Skin epidermis (tissue), 12 donors: ENCODE measurements around the gene FOXO3B.
"Not testable (repeated sequence)": the region's sequence is repeated elsewhere in the genome, so short reads cannot be mapped to it uniquely, and the experiment has no call there.

ENCODE experiments used
- H3K27ac ChIP-seq, 21 experiments: fragments of 200-600 bp; sonication (generic) in 11 of 21; one replicate each; pipeline ENCODE4 v1.5.0; 2020; ENCODE audit warnings: mild to moderate bottlenecking in 3 of 21, inconsistent platforms in 2 of 21, moderate library complexity in 2 of 21
- H3K4me3 ChIP-seq, 7 experiments: fragments of 200-600 bp; sonication (generic) in 2 of 7; one replicate each; pipeline ENCODE4 v1.5.0; 2020; ENCODE audit warnings: inconsistent platforms in 2 of 7, mild to moderate bottlenecking in 2 of 7, moderate library complexity in 1 of 7

FOXO3B gene

DNA sequence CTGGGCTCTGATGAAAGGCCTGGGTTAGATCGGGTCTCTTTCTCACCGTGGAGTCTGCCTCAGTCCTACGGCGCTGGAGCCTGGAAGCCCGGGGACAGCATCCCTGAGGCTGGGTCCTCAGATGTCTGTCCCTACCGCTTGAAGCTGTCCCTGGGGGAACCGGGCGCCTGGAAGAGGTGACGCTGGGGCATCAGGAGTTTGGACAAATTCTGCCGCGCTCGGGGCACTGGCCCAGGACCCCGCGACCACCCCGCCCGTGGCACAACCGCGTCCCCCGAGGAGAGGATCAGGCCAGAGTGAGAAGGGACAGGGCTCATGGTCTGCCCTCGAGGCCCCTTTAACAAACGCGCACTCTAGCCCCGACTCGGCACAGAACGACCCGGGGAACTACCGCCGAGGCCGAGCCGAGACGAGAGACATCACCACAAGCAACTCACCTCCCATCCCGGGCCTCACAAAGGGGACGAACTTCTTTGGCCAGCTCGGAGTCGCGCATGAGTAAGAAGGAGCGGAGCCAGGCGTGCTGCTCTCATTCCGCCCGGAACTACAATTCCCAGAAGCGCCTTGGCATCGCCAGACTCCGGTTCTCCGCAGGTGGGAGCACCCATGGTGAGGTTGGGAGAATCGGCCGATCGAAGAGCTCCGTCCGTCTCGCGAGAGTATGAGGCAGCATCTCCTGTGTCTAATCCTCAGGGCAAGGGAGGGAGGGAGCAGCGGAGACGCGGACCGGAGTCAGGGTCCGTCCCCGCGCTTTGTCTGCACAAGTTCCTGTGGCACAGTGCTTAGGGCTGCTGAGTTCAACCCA, at the start of gene FOXO3B:
TSS of gene FOXO3B (minus strand) at position 548 of the 805 bp plus-strand sequence. CDS start 663 bp downstream, outside the sequence.
- H3K27ac ChIP-seq: peak within 1 kb of the TSS in 9 of 21 experiments; percentile 34 to 82 (median 58)

GRCh38 chr17:18723509-18723908, 41.4 kb upstream of the FOXO3B start:
- not testable (repeated sequence) for H3K27ac ChIP-seq, H3K4me3 ChIP-seq

More for the DNA sequence above, at the start of gene FOXO3B:
- peak within 1 kb of the TSS; percentile 37 to 71 (median 46) for H3K4me3 ChIP-seq

- not testable (repeated sequence) for H3K4me3 ChIP-seq, H3K27ac ChIP-seq
These were observed 40.5 kb upstream of the FOXO3B start for GRCh38 chr17:18722612-18723011.

GRCh38 chr17:18721775-18722547, 39.8 kb upstream of the FOXO3B start:
- H3K27ac ChIP-seq: not testable (repeated sequence)

GRCh38 chr17:18719428-18720110, 37.5 kb upstream of the FOXO3B start:
- H3K4me3 ChIP-seq: not testable (repeated sequence)
- peak overlapping the region in 20 of 21 experiments; percentile 49 to 88 (median 79) for H3K27ac ChIP-seq

More at GRCh38 chr17:18721775-18722547, 39.8 kb upstream of the FOXO3B start:
- H3K4me3 ChIP-seq: not testable (repeated sequence)

DNA sequence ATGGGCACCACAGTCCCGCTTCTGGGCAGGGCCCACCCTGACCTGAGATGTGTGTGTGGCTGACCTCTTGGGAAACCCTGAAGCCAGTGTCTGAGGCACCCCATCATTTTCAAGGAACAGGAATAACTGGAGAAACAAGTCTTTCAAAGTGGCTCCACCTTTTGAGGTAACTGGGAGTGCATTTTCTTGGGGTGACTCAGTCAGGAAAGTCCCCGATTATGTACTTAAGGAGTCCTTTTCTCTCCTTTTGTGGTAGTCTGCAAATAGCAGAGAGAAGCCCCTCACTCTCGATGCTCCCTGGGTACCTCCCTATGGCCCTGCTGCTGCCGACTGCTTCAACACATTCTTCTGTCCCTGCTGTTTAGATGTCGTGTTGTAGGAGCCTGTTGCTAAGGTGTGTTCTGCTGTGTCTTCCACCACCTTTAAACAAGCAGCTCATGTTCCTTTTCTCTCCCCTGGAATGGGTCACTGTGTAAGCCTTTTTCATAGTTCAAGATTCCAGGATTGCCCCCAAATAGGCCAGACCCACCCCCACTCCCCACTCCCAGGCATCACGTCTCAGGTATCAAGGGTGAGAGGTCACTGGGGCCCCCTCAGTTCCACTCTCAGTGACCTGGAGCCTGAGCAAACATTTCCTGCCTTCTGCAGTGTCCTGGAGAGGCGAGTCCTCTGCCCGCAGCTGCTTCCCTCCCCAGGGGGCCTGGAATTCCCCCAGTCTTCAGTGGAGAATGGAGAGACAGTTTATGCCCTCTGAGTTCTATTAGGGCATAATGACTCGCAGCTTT, 36.7 kb upstream of the FOXO3B start:
- not testable (repeated sequence) for H3K4me3 ChIP-seq
- peak overlapping the region in 20 of 21 experiments; percentile 49 to 88 (median 79) for H3K27ac ChIP-seq

GRCh38 chr17:18712354-18712999, 30.4 kb upstream of the FOXO3B start:
- H3K4me3 ChIP-seq: not testable (repeated sequence)

GRCh38 chr17:18708215-18708614, 26.1 kb upstream of the FOXO3B start:
- H3K27ac ChIP-seq, H3K4me3 ChIP-seq: not testable (repeated sequence)

More at GRCh38 chr17:18712354-18712999, 30.4 kb upstream of the FOXO3B start:
- H3K27ac ChIP-seq: not testable (repeated sequence)

- not testable (repeated sequence) for H3K4me3 ChIP-seq, H3K27ac ChIP-seq
These were observed 23.8 kb upstream of the FOXO3B start for GRCh38 chr17:18705955-18706354.

DNA sequence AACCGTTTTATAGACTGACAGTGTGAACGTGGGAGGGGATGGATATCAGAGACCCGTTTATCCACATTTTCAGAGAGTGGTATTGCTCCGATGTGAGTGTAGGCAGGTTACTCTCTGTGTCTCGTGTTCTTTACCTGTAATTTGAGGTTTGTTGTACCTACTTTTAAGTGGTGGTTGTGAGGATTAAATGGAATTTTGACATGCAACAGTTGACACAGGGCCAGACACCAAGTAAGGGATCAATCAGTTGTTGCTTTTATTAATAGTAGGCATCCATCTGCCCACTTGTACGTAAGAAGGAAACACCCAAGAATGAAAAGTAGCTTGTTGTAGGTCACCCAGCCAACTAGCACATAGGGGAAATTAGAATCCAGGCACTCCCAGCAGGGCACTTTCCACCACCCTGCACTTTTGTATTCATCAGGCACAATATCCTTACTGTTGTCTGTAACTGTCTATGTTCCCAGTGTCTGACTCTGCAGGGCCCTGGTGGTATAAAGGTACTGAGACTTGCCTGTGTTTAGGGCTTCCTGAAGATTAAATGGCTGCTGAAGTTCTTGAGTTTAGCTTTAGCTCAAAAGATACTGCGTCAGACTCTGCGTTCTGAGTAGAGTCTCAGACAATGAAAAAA, 16.5 kb upstream of the FOXO3B start:
- H3K4me3 ChIP-seq: peak overlapping the region; percentile 38 to 55 (median 48)
- H3K27ac ChIP-seq: peak overlapping the region in 7 of 21 experiments; percentile 32 to 79 (median 66)

DNA sequence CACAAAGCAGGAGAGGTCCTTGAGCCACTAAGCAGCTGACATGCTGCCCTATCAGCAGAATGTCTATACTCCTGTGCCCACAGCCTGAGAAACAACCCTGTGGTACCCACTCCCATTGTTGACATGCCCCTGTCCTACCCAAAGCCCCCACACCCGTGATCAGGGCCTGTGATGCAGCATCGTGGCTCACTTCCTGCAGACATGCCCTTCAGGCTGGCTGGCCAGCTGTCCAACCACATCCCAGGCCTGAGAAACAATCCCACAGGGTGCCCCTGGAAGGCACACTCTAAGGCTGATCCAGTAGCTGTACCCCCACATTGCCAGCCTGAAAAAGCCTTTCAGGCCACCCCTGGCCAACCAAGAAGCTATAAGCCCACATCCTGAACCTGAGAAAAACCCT, 13.0 kb upstream of the FOXO3B start:
- H3K4me3 ChIP-seq, H3K27ac ChIP-seq: not testable (repeated sequence)

DNA sequence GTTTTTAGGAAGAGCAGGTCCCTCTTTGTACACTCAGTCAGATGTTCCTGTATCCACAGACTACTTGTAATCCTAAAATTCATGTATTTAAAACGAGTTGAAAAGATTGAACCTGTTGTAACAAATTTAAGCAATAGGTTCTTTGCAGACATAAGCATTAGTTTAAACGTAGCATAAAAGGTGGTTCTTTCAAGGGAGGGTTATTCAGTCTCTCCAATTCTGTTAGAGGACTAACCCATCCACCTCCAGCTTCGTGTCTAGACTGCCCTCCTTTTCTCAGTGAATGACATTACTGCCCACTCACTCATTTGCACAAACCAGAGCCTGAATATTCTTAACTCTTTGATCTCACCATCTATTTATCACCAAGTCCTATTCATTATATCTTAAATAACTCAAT, 554 bp upstream of the FOXO3B start:
- H3K27ac ChIP-seq: peak overlapping the region in 2 of 21 experiments; percentile 79 to 82
- H3K4me3 ChIP-seq: peak overlapping the region in 4 of 7 experiments; percentile 37 to 71 (median 50)

- H3K27ac ChIP-seq, H3K4me3 ChIP-seq: not testable (repeated sequence)
These were observed 4.7 kb downstream of the FOXO3B start for GRCh38 chr17:18677381-18677780.

GRCh38 chr17:18676928-18677327, 5.2 kb downstream of the FOXO3B start:
- not testable (repeated sequence) for H3K27ac ChIP-seq, H3K4me3 ChIP-seq

- H3K27ac ChIP-seq, H3K4me3 ChIP-seq: not testable (repeated sequence)
These were observed 9.5 kb downstream of the FOXO3B start for GRCh38 chr17:18672395-18673227.

GRCh38 chr17:18668625-18669024, 13.5 kb downstream of the FOXO3B start:
- H3K4me3 ChIP-seq, H3K27ac ChIP-seq: not testable (repeated sequence)

DNA sequence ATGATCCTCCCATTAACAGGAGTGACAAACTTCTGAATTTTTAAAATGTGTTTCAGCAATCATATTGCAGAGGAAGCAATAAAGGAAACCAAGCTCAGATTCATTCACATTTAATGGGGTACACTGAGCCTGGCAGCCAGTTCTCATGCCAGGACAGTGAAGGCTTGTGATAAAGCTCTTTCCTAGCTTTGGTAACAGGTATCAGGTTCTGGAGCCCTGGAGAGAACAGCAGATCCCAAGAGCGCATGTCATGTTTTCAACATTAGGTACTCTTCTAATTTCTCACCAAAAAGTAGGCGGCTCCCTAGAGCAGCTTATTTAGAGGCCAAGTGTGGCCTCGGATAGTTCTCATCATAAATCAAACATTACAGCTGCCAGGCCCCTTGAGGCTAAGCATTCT, 14.6 kb downstream of the FOXO3B start:
- not testable (repeated sequence) for H3K4me3 ChIP-seq, H3K27ac ChIP-seq
